Stimulated activated CD4-positive, alpha-beta T cell treated with anti-CD3 and anti-CD28 coated beads, Interleukin-12 subunit alpha, Interleukin-12 subunit beta, amount 100 ng/mL, for 48 hours (primary cell): ENCODE measurements around the gene PRR3.

Source experiments
- DNase-seq, 3 donors: peaks; one replicate each; pipeline ENCODE4 v3.0.0-alpha.2; 2020; ENCODE audit warnings: low read depth in 2 of 3, low spot score in 1 of 3

PRR3 gene

GRCh38 chr6:30611150-30611855 lies 54.2 kb downstream of the PRR3 start:
- DNase-seq = no peak

GRCh38 chr6:30611856-30612194 lies 54.7 kb downstream of the PRR3 start:
- DNase-seq = no peak

GRCh38 chr6:30612213-30612612 lies 55.1 kb downstream of the PRR3 start:
- no peak for DNase-seq

GRCh38 chr6:30612687-30613248 lies 55.7 kb downstream of the PRR3 start:
- no peak for DNase-seq
